ENCODE measurements around the gene PCDHA9.
"Not testable (repeated sequence)": the region's sequence is repeated elsewhere in the genome, so short reads cannot be mapped to it uniquely, and the experiment has no call there.

PCDHA9 gene

GRCh38 chr5:140842798-140843733, 5.1 kb upstream of the PCDHA9 start:
- DNase-seq (ENCODE audit: low read depth in 1 of 2, low spot score in 1 of 2): no peak
- in situ Hi-C loops (cut with HindIII; ENCODE audit: low pct_unique_long_range_greater_than_20kb, low sequenced_read_pairs): no loop called here
- TF ChIP-seq JUND (IDR thresholded peaks at IDR 0.05; ENCODE audit: low read depth): no peak

- DNase-seq (ENCODE audit: low read depth in 1 of 2, low spot score in 1 of 2); in situ Hi-C loops (cut with HindIII; ENCODE audit: low pct_unique_long_range_greater_than_20kb, low sequenced_read_pairs): not testable (repeated sequence)
Observed at GRCh38 chr5:140849831-140850634, 1.9 kb downstream of the PCDHA9 start.

GRCh38 chr5:140855772-140856674, 7.8 kb downstream of the PCDHA9 start, which contains the start of gene PCDHA10:
Gene PCDHA10, plus strand, starts transcription at chr5:140855897. Its CDS starts 152 bp downstream, at chr5:140856049.
- no peak for TF ChIP-seq JUND (IDR thresholded peaks at IDR 0.05; ENCODE audit: low read depth)
- in situ Hi-C loops (cut with HindIII; ENCODE audit: low pct_unique_long_range_greater_than_20kb, low sequenced_read_pairs): no loop called here
- peak in 1 of 2 experiments; percentile 12 for DNase-seq (ENCODE audit: low read depth in 1 of 2, low spot score in 1 of 2)

DNA sequence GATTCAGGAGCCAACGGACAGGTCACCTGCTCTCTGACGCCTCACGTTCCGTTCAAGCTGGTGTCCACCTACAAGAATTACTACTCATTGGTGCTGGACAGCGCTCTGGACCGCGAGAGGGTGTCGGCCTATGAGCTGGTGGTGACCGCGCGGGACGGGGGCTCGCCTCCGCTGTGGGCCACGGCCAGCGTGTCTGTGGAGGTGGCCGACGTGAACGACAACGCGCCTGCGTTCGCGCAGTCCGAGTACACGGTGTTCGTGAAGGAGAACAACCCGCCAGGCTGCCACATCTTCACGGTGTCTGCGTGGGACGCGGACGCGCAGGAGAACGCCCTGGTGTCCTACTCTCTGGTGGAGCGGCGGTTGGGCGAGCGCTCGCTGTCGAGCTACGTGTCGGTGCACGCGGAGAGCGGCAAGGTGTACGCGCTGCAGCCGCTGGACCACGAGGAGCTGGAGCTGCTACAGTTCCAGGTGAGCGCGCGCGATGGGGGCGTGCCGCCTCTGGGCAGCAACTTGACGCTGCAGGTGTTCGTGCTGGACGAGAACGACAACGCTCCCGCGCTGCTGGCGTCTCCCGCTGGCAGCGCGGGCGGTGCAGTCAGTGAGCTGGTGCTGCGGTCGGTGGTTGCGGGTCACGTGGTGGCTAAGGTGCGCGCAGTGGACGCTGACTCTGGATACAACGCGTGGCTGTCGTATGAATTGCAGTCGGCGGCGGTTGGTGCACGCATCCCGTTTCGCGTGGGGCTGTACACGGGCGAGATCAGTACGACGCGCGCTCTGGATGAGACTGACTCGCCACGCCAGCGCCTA, 9.2 kb downstream of the PCDHA9 start:
- in situ Hi-C loops (cut with HindIII; ENCODE audit: low pct_unique_long_range_greater_than_20kb, low sequenced_read_pairs): no loop called here
- no peak for DNase-seq (ENCODE audit: low read depth in 1 of 2, low spot score in 1 of 2)
- no peak for TF ChIP-seq JUND (IDR thresholded peaks at IDR 0.05; ENCODE audit: low read depth)

DNA sequence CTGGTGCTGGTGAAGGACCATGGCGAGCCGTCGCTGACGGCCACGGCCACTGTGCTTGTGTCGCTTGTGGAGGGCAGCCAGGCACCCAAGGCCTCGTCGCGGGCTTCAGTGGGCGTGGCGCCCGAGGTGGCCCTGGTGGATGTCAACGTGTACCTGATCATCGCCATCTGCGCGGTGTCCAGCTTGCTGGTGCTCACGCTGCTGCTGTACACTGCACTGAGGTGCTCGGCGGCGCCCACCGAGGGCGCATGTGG, 9.7 kb downstream of the PCDHA9 start:
- DNase-seq (ENCODE audit: low read depth in 1 of 2, low spot score in 1 of 2): no peak
- in situ Hi-C loops (cut with HindIII; ENCODE audit: low pct_unique_long_range_greater_than_20kb, low sequenced_read_pairs): no loop called here
- TF ChIP-seq JUND (IDR thresholded peaks at IDR 0.05; ENCODE audit: low read depth): no peak

DNA sequence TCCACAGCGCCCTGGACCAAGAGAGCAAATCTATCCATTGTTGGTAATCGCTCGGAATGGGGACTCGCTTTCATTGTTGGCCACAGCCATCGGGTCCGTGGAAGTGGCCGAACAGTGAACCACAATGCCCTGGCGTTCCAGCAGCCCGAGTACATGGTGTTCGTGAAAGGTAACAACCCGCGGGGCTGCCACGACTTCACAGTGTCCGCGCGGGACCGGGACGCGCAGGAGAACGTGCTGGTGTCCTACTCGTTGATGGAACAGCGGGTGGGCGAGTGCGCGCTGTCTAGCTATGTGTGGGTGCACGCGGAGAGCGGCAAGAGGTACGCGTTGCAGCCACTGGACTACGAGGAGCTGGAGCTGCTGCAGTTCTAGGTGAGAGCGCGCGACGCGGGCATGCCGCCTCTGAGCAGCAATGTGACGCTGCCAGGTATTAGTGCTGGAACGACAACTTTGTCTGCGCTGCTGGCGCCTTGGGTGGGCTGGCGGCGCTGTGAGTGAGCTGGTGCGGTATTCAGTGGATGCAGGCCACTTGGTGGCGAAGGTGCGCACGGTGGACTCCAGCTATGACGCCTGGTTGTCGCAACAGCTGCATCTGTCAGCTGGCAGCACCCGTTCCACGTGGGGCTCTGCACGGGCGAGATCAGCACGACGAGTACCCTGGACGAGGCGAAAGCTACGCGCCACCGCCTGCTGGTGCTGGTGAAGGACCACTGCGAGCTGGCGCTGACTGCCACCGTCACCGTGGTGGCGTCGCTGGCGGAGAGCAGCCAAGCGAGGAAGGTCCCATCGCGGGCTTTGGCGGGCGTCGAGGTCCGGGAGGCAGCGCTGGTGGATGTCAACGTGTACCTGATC, 14.5 kb downstream of the PCDHA9 start:
- no peak for TF ChIP-seq JUND (IDR thresholded peaks at IDR 0.05; ENCODE audit: low read depth)
- in situ Hi-C loops (cut with HindIII; ENCODE audit: low pct_unique_long_range_greater_than_20kb, low sequenced_read_pairs): no loop called here
- DNase-seq (ENCODE audit: low read depth in 1 of 2, low spot score in 1 of 2): no peak

- DNase-seq (ENCODE audit: low read depth in 1 of 2, low spot score in 1 of 2): peak; percentile 87 to 88
- in situ Hi-C loops (cut with HindIII; ENCODE audit: low pct_unique_long_range_greater_than_20kb, low sequenced_read_pairs): no loop called here
- TF ChIP-seq JUND (IDR thresholded peaks at IDR 0.05; ENCODE audit: low read depth): no peak
Observed at GRCh38 chr5:140868721-140869554, 20.8 kb downstream of the PCDHA9 start, which contains the start of gene PCDHA11. Gene PCDHA11, plus strand, starts transcription at chr5:140868957. Its CDS starts 147 bp downstream, at chr5:140869104.

- no peak for TF ChIP-seq JUND (IDR thresholded peaks at IDR 0.05; ENCODE audit: low read depth)
- in situ Hi-C loops (cut with HindIII; ENCODE audit: low pct_unique_long_range_greater_than_20kb, low sequenced_read_pairs): no loop called here
- DNase-seq (ENCODE audit: low read depth in 1 of 2, low spot score in 1 of 2): peak in 1 of 2 experiments; percentile 89
Observed at GRCh38 chr5:140869555-140869886, 21.3 kb downstream of the PCDHA9 start.

- in situ Hi-C loops (cut with HindIII; ENCODE audit: low pct_unique_long_range_greater_than_20kb, low sequenced_read_pairs): no loop called here
- DNase-seq (ENCODE audit: low read depth in 1 of 2, low spot score in 1 of 2): no peak
- TF ChIP-seq JUND (IDR thresholded peaks at IDR 0.05; ENCODE audit: low read depth): no peak
Observed at GRCh38 chr5:140870221-140871201, 22.3 kb downstream of the PCDHA9 start.

All from T47D (cell line).